Smooth muscle cell (in vitro differentiated cells): ENCODE data around the gene MAP2K1. TPM values are rescaled to one million over a fixed set of nuclear protein-coding genes. Genes with fewer than 3 reads are reported as not detected.

Source experiments
- DNase-seq: peaks from one replicate; lab custom pipeline; 2025; ENCODE audit not compliant: unreplicated experiment; lab: John Stamatoyannopoulos, UW
- H2AFZ ChIP-seq: fragments of 200-600 bp; sonication (generic); 2 replicates; pipeline ENCODE4 v1.6.0; 2016; ENCODE audit warnings: antibody characterized with exemption, low read depth, mild to moderate bottlenecking
- H3F3A ChIP-seq: fragments of 200-600 bp; sonication (generic); 2 replicates; pipeline ENCODE4 v1.6.0; 2017; ENCODE audit warnings: antibody characterized with exemption, low read depth
- H3K27ac ChIP-seq: fragments of 200-600 bp; sonication (generic); 2 replicates; pipeline ENCODE4 v1.5.1; 2016; ENCODE audit warnings: low read depth, mild to moderate bottlenecking
- H3K27me3 ChIP-seq: fragments of 200-600 bp; sonication (generic); 2 replicates; pipeline ENCODE4 v1.6.1; 2016; ENCODE audit warnings: low read depth, mild to moderate bottlenecking
- H3K36me3 ChIP-seq: fragments of 200-600 bp; sonication (generic); 2 replicates; pipeline ENCODE4 v1.5.1; 2016; ENCODE audit warnings: low read depth
- H3K4me1 ChIP-seq: fragments of 200-600 bp; sonication (generic); 2 replicates; pipeline ENCODE4 v1.5.1; 2016; ENCODE audit warnings: low read depth
- H3K4me2 ChIP-seq: fragments of 200-600 bp; sonication (generic); 2 replicates; pipeline ENCODE4 v1.6.0; 2016; ENCODE audit warnings: mild to moderate bottlenecking
- H3K4me3 ChIP-seq: fragments of 200-600 bp; sonication (generic); 2 replicates; pipeline ENCODE4 v1.5.1; 2016; ENCODE audit warnings: mild to moderate bottlenecking
- H3K79me2 ChIP-seq: fragments of 200-600 bp; sonication (generic); 2 replicates; pipeline ENCODE4 v1.6.0; 2016; ENCODE audit warnings: low read depth, mild to moderate bottlenecking
- H3K9ac ChIP-seq: fragments of 200-600 bp; sonication (generic); 2 replicates; pipeline ENCODE4 v1.6.0; 2016; ENCODE audit warnings: low read depth
- H3K9me3 ChIP-seq: fragments of 200-600 bp; sonication (generic); replicated peaks from 2 replicates; pipeline ENCODE4 v1.5.1; 2016; ENCODE audit warnings: low read depth
- H4K20me1 ChIP-seq: fragments of 200-600 bp; sonication (generic); 2 replicates; pipeline ENCODE4 v1.6.0; 2016; ENCODE audit warnings: low read depth
- CTCF ChIP-seq: fragments of 200-600 bp; sonication (generic); IDR thresholded peaks from 2 replicates; pipeline ENCODE4 v1.5.1; 2017; ENCODE audit warnings: borderline replicate concordance, mild to moderate bottlenecking, antibody characterized with exemption; ENCODE audit not compliant: insufficient read depth, poor library complexity, severe bottlenecking
- WGBS: methylation state at CpG from one replicate; pipeline ENCODE4 v1.1.7; 2016; ENCODE audit warnings: low lambda C conversion rate; 5-methylcytosine and 5-hydroxymethylcytosine counted together
- polyA plus RNA-seq: library from polyadenylated mRNA; unstranded; fragments of >200 nt; fragmentation: Nextera tagmentation; extraction: Ambion mirVana; gene quantifications from 2 replicates; pipeline ENCODE4 v1.2.1, GENCODE V29; 2016
- total RNA-seq: library from RNA; depleted of rRNA; stranded (reverse); fragments of >200 nt; gene quantifications from 2 replicates; pipeline ENCODE4 v1.2.3, GENCODE V29; 2014

MAP2K1 gene
- total and polyA plus RNA-seq, 2 experiments from 2014 or later: 50.4 to 62.9 TPM

GRCh38 chr15:66401130-66402021 is 14.7 kb downstream of the MAP2K1 start:
- no peak overlapping the region for H3K4me2 ChIP-seq
- 92% methylated on average over 8 of the region's 8 CpGs for whole genome bisulfite sequencing
- H3K9me3 ChIP-seq: no peaks in the 10 kb centered on the region
- H3K27ac ChIP-seq: no peak overlapping the region
- no peak overlapping the region for H3K9ac ChIP-seq
- no peak for DNase-seq
- H3K79me2 ChIP-seq: peaks cover 97% of the 10 kb centered on the region
- peaks cover 7% of the 10 kb centered on the region for H3K4me1 ChIP-seq
- TF ChIP-seq CTCF: no peak
- H4K20me1 ChIP-seq: peaks cover 97% of the 10 kb centered on the region
- H3K4me3 ChIP-seq: no peak overlapping the region
- H2AFZ ChIP-seq: no peak overlapping the region
- H3F3A ChIP-seq: no peaks in the 10 kb centered on the region
- H3K36me3 ChIP-seq: no peaks in the 10 kb centered on the region
- no peaks in the 10 kb centered on the region for H3K27me3 ChIP-seq

GRCh38 chr15:66402761-66403284 is 16.1 kb downstream of the MAP2K1 start:
- WGBS: 86% methylated on average over 3 of the region's 3 CpGs
- no peak overlapping the region for H2AFZ ChIP-seq
- peaks cover 100% of the 10 kb centered on the region for H3K79me2 ChIP-seq
- DNase-seq: no peak
- no peak for TF ChIP-seq CTCF
- no peak overlapping the region for H3K4me3 ChIP-seq
- no peaks in the 10 kb centered on the region for H3F3A ChIP-seq
- no peaks in the 10 kb centered on the region for H3K9me3 ChIP-seq
- H3K4me2 ChIP-seq: no peak overlapping the region
- peaks cover 7% of the 10 kb centered on the region for H3K4me1 ChIP-seq
- H4K20me1 ChIP-seq: peaks cover 100% of the 10 kb centered on the region
- H3K27me3 ChIP-seq: no peaks in the 10 kb centered on the region
- no peaks in the 10 kb centered on the region for H3K36me3 ChIP-seq
- H3K27ac ChIP-seq: no peak overlapping the region
- no peak overlapping the region for H3K9ac ChIP-seq

- no peak for TF ChIP-seq CTCF
- no peak overlapping the region for H3K9ac ChIP-seq
- no peak overlapping the region for H3K4me3 ChIP-seq
- WGBS: 90% methylated on average over 5 of the region's 5 CpGs
- no peaks in the 10 kb centered on the region for H3K9me3 ChIP-seq
- H3K79me2 ChIP-seq: peaks cover 100% of the 10 kb centered on the region
- H4K20me1 ChIP-seq: peaks cover 100% of the 10 kb centered on the region
- no peak overlapping the region for H3K27ac ChIP-seq
- no peaks in the 10 kb centered on the region for H3K36me3 ChIP-seq
- no peaks in the 10 kb centered on the region for H3K27me3 ChIP-seq
- H3K4me1 ChIP-seq: peaks cover 7% of the 10 kb centered on the region
- no peak for DNase-seq
- no peak overlapping the region for H3K4me2 ChIP-seq
- no peaks in the 10 kb centered on the region for H3F3A ChIP-seq
- no peak overlapping the region for H2AFZ ChIP-seq
Observed at GRCh38 chr15:66403323-66403722, 16.6 kb downstream of the MAP2K1 start.
